SHP77 treated with DMSO at 0.1 percent for 48 hours (cell line): ENCODE data around the gene ARHGEF28.

ENCODE experiments used
- DNase-seq: peaks from one replicate; lab custom pipeline; 2025; lab: John Stamatoyannopoulos, UW

Gene ARHGEF28

DNA sequence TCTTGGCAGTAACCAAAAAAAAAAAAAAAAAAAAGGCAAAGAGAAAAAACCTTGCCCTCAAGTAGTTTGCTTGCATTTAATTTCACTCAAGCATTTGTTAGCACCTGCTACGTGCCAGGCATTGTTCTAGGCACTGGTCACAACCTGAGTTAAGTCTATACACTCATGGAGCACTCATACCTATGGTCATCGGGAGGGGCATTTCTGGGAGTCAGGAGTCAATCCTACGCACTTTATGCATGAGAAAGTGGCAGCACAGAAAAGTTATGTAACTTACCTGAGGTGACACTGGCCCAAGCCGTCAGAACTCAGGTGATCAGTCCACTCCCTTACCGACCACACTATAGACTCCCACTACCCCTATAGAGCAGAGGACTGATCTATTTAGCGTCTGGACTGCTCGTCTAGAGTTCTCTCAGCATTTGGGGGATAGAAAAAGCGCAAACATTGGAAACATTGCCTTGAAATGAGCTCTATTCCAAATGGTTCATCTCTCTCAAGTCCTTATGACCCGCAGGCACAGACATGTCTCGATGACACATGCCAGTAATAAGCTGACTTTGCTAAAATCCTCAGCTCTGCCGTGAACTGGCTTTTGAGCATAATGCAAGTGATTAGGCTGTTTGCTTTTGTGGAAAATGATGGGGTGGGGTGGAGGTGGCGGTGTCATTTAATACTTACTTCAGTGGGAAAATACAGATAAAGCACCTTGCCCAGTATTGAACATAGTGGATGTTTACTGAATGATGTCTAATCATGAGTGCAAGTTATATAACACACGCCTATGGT is 160.2 kb downstream of the ARHGEF28 start:
- no peak for DNase-seq

DNA sequence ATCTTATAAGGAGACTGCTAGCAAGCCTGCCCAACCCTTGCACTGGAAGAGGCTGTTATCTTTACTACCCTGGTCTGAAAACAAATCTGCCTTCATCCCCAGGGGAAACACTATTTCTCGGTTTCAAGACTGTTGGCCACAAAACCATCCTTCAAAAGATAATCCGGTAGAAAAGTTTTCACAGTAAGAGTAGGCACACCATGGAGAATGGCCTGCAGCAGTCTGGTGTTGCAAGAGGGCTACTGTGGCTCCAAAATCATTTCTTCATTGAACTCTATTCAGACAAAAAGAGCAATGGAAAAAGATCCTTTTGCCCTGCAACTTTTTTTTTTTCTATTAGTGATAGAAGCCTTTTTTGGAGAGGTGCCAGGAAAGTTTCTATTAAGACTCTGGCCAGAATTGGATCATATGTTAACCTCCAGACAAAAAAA is 163.9 kb downstream of the ARHGEF28 start:
- no peak for DNase-seq

DNA sequence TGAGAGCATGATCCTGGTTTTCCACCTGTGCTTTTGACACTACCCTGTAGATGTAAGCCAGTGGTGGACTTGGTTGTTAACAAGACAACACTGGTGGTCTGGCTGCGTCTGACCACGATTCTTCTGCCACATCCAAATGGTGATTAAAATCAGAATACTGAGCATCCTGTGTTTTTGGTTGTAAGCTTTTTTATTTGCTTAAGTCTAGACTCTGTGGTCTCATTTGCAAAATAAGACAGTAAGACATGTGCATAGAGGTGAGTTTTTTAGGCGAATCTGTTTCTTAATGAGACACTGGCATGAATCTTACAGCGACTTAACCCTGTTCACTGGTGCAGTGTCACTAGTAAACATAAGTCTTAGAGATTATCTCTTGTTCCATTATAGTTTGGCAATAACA is 165.4 kb downstream of the ARHGEF28 start:
- DNase-seq = no peak

DNA sequence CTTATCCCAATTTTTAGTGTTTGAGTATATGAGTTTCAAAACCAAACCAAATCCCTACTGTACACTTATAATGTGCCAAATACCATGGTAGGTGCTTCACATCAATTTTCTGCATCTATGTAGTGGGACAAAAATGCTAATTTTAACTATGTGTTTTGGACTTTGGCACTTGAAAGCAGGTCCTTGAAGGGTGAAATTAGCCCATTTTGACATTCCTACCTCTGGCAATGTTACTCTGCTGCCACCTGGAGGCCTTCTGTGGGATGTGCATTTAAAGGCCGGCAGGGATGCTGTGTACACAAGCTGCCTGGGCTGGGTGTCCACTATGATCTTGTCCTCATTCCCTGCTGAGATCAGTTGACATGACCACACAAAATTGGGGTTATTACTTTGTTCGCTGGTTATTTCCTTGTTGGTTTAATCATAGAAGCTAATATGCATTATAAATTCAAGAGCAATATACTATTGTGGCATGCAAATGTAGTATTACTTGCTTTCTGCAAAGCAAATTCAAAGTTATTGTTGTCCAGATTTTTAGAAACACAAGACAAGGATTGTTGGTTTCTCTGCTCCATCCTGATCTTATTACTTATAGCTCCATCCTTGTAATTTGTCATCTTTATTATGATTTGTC is 166.8 kb downstream of the ARHGEF28 start:
- DNase-seq = no peak

GRCh38 chr5:73793911-73794310 is 167.9 kb downstream of the ARHGEF28 start:
- DNase-seq = no peak

GRCh38 chr5:73796164-73797131 is 170.5 kb downstream of the ARHGEF28 start:
- no peak for DNase-seq

DNA sequence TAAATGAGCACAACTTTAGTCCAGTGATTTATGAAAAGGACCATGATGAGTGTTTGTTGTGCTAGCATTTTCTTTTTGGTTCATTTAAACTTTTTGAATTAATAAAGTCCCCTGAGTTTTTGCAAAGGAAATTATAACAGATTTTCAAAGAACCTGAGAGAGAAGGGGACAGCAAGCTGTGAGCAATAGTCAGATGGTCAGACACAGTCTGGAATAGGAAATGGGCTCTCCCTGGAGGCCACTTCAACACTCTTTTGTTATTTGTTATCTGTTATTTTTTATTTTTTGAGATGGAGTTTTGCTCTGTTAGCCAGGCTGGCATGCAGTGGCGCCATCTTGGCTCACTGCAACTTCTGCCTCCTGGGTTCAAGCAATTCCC is 171.1 kb downstream of the ARHGEF28 start:
- no peak for DNase-seq

- DNase-seq = no peak
Observed at GRCh38 chr5:73799401-73799972, 173.5 kb downstream of the ARHGEF28 start.

DNA sequence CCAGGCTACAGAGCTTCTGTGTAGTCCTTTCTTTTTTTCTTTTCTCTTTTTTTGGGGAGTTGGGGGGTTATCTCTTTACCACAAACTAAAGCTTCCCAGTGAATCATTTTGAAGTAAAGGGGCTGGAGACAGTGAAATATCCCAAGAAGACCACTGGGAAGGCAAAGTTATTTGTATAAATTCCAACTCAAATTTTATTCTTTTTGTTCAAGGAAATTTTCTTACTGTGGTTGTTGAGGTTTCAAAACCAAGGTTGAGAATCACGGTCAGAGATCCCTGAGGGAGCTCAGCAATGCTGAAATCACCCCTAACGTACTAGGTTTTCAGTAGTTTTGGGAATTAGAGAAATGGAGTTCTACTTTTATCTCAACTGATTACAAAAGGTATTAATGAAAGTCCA is 175.7 kb downstream of the ARHGEF28 start:
- DNase-seq = no peak

DNA sequence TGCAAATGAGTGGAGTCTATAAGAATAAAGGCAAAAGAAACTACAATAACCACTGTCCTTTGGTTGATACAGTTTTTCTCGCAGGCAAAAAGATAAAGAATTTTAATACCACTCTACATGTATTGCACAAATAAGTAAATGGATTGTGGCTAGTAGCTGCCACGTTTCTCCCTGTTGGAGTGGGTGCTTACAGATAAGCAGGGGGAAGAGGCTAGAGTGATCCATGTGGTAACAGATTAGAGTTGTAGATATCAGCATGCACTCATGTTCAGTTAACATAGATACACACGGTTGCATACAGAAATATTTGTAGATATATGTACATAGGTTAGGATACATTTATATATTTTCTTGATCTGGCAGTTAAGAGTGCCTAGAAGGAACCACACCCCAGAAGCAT is 179.5 kb downstream of the ARHGEF28 start:
- no peak for DNase-seq

DNA sequence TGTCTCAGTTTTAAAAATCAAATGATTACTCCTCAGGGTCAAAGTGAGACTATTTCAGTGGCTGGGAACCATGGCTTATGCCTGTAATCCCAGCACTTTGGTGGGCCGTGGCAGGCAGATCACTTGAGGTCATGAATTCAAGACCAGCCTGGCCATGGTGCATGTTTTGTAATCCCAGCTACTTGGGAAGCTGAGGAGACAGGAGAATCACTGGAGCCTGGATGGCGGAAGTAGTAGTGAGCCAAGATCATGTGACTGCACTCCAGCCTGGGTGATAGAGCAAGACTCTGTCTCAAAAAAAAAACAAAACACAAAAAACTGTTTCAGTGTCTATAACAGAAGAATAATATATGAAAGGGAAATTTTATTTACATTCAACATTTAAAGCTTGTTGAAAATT is 182.9 kb downstream of the ARHGEF28 start:
- no peak for DNase-seq

DNA sequence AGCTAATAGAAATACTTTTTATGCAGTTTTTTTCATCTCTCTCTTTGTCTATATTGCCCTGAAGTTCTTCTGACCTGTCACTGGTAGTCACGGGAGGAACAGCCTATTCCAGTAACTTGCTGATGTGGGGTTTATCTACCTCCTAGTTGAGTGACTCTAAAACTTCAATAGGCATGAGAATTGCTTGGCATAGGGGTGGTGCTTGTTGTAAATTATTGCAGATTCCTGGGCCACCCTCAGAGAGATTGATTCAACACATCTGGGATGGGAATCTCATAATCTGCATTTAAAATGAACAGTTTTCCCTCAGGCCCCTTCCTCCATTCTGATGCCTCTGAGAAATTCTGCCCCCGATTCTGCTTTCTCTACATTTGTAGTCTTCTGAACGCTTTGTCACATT is 184.4 kb downstream of the ARHGEF28 start:
- no peak for DNase-seq

GRCh38 chr5:73812457-73812856 is 186.5 kb downstream of the ARHGEF28 start:
- DNase-seq = no peak

DNA sequence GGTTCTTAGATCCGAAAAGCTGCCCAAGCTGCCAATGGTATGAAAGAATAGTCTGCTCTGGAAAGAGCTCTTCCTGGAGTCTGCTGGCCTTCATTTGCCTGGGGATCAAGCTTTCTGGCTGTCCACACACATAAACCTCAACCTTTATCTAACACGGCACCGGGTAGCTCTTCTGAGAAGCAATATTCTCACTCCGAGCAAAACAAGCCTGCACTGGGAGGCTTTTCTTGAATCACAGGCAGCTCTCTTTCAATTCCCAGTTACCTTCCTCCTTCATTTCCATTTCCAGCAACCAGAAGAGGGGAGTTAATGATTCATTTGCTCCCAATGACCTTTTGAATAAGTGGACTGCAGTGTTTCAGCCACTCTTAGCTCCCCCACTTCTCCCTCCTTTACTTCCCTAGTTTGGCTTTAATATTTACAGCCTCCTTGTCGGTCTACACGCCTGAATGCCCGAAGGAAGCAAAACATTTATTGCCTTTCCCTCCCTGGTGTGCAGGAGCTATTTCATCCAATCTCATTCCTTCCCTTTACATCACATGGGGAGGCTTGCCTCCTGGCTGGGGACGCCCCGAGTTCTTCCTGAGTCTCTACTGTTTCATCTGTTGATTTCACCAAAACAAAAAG is 187.1 kb downstream of the ARHGEF28 start:
- no peak for DNase-seq

- DNase-seq = no peak
Observed at GRCh38 chr5:73814233-73814846, 188.3 kb downstream of the ARHGEF28 start.

GRCh38 chr5:73815631-73816030 is 189.6 kb downstream of the ARHGEF28 start:
- DNase-seq = no peak

DNA sequence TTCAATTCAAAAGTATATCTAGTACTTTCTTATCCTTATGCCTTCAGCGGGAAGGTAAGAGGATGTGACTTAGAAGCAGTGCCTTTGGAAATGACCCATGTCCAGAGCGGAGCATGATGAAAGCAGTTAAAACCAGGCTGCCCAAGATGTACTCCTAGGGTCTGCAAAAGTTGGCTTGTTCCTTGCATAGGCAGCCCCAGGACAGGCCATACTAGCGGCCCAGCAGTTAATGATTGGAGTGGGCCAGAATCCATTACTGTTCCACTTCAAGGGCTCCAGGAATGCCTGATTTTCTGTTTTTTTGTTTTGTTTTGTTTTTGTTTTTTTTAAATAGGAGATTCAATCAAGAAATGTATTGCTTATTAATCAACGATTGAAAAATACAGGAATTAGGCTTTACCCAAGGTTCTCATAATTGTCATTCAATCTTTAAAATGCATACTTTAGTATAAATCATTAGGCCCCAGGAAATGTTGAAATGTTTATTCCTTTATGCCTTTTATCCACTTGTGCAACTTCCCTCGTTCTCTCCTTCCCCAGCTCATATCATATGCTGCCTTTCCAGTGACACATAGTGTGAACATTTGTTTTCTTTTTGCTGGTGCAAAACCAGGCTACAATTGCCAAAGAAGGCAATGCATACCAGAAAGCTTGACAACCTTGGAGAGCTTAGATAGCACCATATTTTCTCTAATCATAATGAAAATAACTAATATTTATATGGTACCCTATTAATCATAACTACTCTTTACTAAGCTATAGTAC is 190.8 kb downstream of the ARHGEF28 start:
- DNase-seq = no peak

- no peak for DNase-seq
Observed at GRCh38 chr5:73818357-73818756, 192.4 kb downstream of the ARHGEF28 start.

GRCh38 chr5:73820326-73820725 is 194.3 kb downstream of the ARHGEF28 start:
- no peak for DNase-seq

GRCh38 chr5:73821003-73821402 is 195.0 kb downstream of the ARHGEF28 start:
- DNase-seq = no peak
